OCI-LY7 (cell line): ENCODE data around the gene PGF. TPM values are rescaled to one million over a fixed set of nuclear protein-coding genes. Genes with fewer than 3 reads are reported as not detected.

Experiments used
- BruUV-seq: library from RNA; stranded (reverse); fragments of 400-500 nt; replicated peaks from 2 replicates; lab custom pipeline; 2021; lab: Mats Ljungman, UMichigan
- CTCF ChIA-PET: fragments of 300-600 bp; sonication (Branson Sonifier 250); formaldehyde crosslinking; loops from one replicate; lab custom pipeline; 2022; ENCODE audit warnings: antibody characterized with exemption; ENCODE audit not compliant: unreplicated experiment; lab: Charles Lee
- POLR2A ChIA-PET: fragments of 300-600 bp; sonication (Branson Sonifier 250); formaldehyde crosslinking; loops from one replicate; lab custom pipeline; 2022; ENCODE audit warnings: antibody characterized with exemption; lab: Charles Lee
- DNase-seq: peaks from one replicate; pipeline ENCODE4 v3.0.0-alpha.2; 2015; ENCODE audit warnings: low spot score
- H2AFZ ChIP-seq: fragments of 200-600 bp; sonication (generic), shearing (Covaris generic); 2 replicates; pipeline ENCODE4 v1.6.1; 2014; ENCODE audit warnings: mild to moderate bottlenecking, antibody characterized with exemption, low read length, moderate library complexity
- H3K27ac ChIP-seq: fragments of 200-600 bp; sonication (generic); 2 replicates; pipeline ENCODE4 v1.5.1; 2014; ENCODE audit warnings: mixed run types, low read depth, mild to moderate bottlenecking, moderate library complexity, low read length, inconsistent platforms; ENCODE audit not compliant: poor library complexity, severe bottlenecking
- H3K36me3 ChIP-seq: fragments of 200-600 bp; sonication (generic); 2 replicates; pipeline ENCODE4 v1.6.1; 2014; ENCODE audit warnings: mild to moderate bottlenecking, antibody characterized with exemption, low read length, moderate library complexity, mixed read lengths; ENCODE audit not compliant: insufficient read depth
- H3K4me1 ChIP-seq: fragments of 200-600 bp; sonication (generic); 2 replicates; pipeline ENCODE4 v1.5.1; 2014; ENCODE audit warnings: mild to moderate bottlenecking, low read length; ENCODE audit not compliant: insufficient read depth, poor library complexity, severe bottlenecking
- H3K4me2 ChIP-seq: fragments of 200-600 bp; sonication (generic); 2 replicates; pipeline ENCODE4 v1.6.1; 2014; ENCODE audit warnings: mild to moderate bottlenecking, low read length
- H3K4me3 ChIP-seq: fragments of 200-600 bp; sonication (generic); 2 replicates; pipeline ENCODE4 v1.5.1; 2014; ENCODE audit warnings: mild to moderate bottlenecking, low read depth, low read length; ENCODE audit not compliant: poor library complexity, severe bottlenecking
- H3K79me2 ChIP-seq: fragments of 200-600 bp; sonication (generic); 2 replicates; pipeline ENCODE4 v1.6.1; 2016; ENCODE audit warnings: low read depth, mild to moderate bottlenecking, low read length, moderate library complexity, mixed read lengths; ENCODE audit not compliant: insufficient read depth
- H3K9me2 ChIP-seq: fragments of 200-600 bp; sonication (generic); 2 replicates; pipeline ENCODE4 v1.6.1; 2016; ENCODE audit warnings: mild to moderate bottlenecking, low read length, mixed read lengths; ENCODE audit not compliant: insufficient read depth
- H3K9me3 ChIP-seq: fragments of 200-600 bp; sonication (generic); 2 replicates; pipeline ENCODE4 v1.6.1; 2014; ENCODE audit warnings: mild to moderate bottlenecking, mixed run types, low read length, mixed read lengths
- H4K20me1 ChIP-seq: fragments of 200-600 bp; sonication (generic); 2 replicates; pipeline ENCODE4 v1.6.1; 2014; ENCODE audit warnings: mild to moderate bottlenecking, antibody characterized with exemption, low read length, moderate library complexity, mixed read lengths; ENCODE audit not compliant: insufficient read depth
- CTCF ChIP-seq: fragments of 200-600 bp; sonication (generic); conservative IDR thresholded peaks from 2 replicates; pipeline ENCODE4 v1.5.1; 2014; ENCODE audit warnings: mild to moderate bottlenecking, antibody characterized with exemption, low read length, moderate library complexity, mixed read lengths
- EZH2phosphoT487 ChIP-seq: fragments of 200-600 bp; sonication (generic); IDR thresholded peaks from 2 replicates; pipeline ENCODE4 v1.6.1; 2018; ENCODE audit warnings: low read depth, borderline replicate concordance, mild to moderate bottlenecking, mixed run types, antibody characterized with exemption, low read length, moderate library complexity, mixed read lengths
- intact Hi-C: fragments of 100-400 bp; cut with micrococcal nuclease; formaldehyde crosslinking; loops from one replicate; pipeline ENCODE4 v1.10.0; 2022; ENCODE audit not compliant: unreplicated experiment
- total RNA-seq, 2 experiments: library from RNA; depleted of rRNA in 1 of 2; stranded (reverse); fragments of >200 nt in 1 of 2; shearing (Covaris generic) in 1 of 2; gene quantifications; 2 replicates each; pipeline ENCODE4 v1.2.3, GENCODE V29; 2014 to 2022

Gene PGF
- total RNA-seq, 2 experiments from 2014 or later = 0.09 to 0.19 TPM

- Histone ChIP-seq H3K4me1 (peaks cover 12% of the 10 kb centered on the region), H3K9me2 (no peaks in the 10 kb centered on the region), H3K36me3 (no peaks in the 10 kb centered on the region), H3K4me3 (no peak overlapping the region), H3K4me2 (no peak overlapping the region), H2AFZ (peak overlapping the region; percentile 82), H3K79me2 (no peaks in the 10 kb centered on the region), H3K27ac (no peak overlapping the region), H3K9me3 (no peaks in the 10 kb centered on the region), H4K20me1 (no peaks in the 10 kb centered on the region)
- TF ChIP-seq EZH2phosphoT487 (no peak), CTCF (no peak)
- peak; percentile 62 for DNase-seq
- ChIA-PET CTCF (no interaction called here), POLR2A (interaction anchor here (1.0 kb wide), 1 partner anchor 8 kb away, joined by 3 read pairs; no protein-coding TSS in a partner anchor)
- BruUV-seq = no TSS peak
- intact Hi-C loops = no loop called here
Observed at GRCh38 chr14:74973003-74973653, 17.7 kb upstream of the PGF start.

DNA sequence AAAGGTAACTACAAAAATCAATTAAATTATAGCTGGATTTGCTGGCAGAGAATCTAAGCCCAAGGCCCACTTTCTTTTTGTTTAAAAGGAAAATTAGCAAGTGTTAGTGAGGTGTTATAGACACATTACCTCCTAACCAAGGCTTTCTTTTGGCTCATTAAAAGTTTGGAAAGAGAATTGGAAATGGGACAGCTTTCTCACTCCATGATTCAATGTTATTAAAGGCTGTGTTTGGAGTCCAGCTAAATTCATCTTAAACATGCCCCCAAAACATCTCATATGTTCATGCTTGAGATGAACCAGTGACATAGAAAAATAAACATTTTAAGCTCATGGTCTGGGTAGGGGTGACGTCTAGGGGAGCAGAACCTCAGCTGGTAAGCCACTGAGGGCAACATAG, 13.4 kb upstream of the PGF start:
- no peaks in the 10 kb centered on the region for H3K36me3 ChIP-seq
- H3K9me2 ChIP-seq = no peaks in the 10 kb centered on the region
- H4K20me1 ChIP-seq = no peaks in the 10 kb centered on the region
- H3K9me3 ChIP-seq = no peaks in the 10 kb centered on the region
- H3K4me2 ChIP-seq = no peak overlapping the region
- H3K27ac ChIP-seq = no peak overlapping the region
- H2AFZ ChIP-seq = no peak overlapping the region
- no peaks in the 10 kb centered on the region for H3K79me2 ChIP-seq
- ChIA-PET CTCF (no interaction called here), POLR2A (interaction anchor here (0.6 kb wide), 1 partner anchor 79 kb away, joined by 3 read pairs; no protein-coding TSS in a partner anchor)
- TF ChIP-seq EZH2phosphoT487 (no peak), CTCF (no peak)
- peaks cover 11% of the 10 kb centered on the region for H3K4me1 ChIP-seq
- no peak overlapping the region for H3K4me3 ChIP-seq
- intact Hi-C loops = no loop called here
- BruUV-seq = no TSS peak
- DNase-seq = no peak
